ELF-1 (cell line): Measurements from ENCODE around the gene ATPAF1.
A peak's percentile ranks its signal among the peaks of the same experiment; 100 is the strongest.

Source experiments
- DNase-seq: peaks from one replicate; pipeline ENCODE4 v3.0.0-alpha.2; 2016; ENCODE audit warnings: low read depth, low spot score

The ATPAF1 gene

GRCh38 chr1:46650491-46650890, 17.7 kb downstream of the ATPAF1 start:
- no peak for DNase-seq

GRCh38 chr1:46649764-46650163, 18.4 kb downstream of the ATPAF1 start:
- no peak for DNase-seq

GRCh38 chr1:46647611-46648010, 20.6 kb downstream of the ATPAF1 start:
- DNase-seq: no peak

GRCh38 chr1:46646844-46647243, 21.3 kb downstream of the ATPAF1 start:
- no peak for DNase-seq

- no peak for DNase-seq
Measured at GRCh38 chr1:46646331-46646730, 21.8 kb downstream of the ATPAF1 start.

GRCh38 chr1:46645815-46646214, 22.3 kb downstream of the ATPAF1 start:
- no peak for DNase-seq

GRCh38 chr1:46643368-46643775, 24.8 kb downstream of the ATPAF1 start:
- no peak for DNase-seq

- DNase-seq: no peak
Measured at GRCh38 chr1:46642115-46642680, 26.0 kb downstream of the ATPAF1 start.

- no peak for DNase-seq
Measured at GRCh38 chr1:46639547-46639946, 28.6 kb downstream of the ATPAF1 start.

GRCh38 chr1:46638921-46639320, 29.2 kb downstream of the ATPAF1 start:
- no peak for DNase-seq

GRCh38 chr1:46637444-46638083, 30.6 kb downstream of the ATPAF1 start:
- DNase-seq: no peak

GRCh38 chr1:46635205-46635604, 33.0 kb downstream of the ATPAF1 start:
- no peak for DNase-seq

GRCh38 chr1:46630719-46631118, 37.4 kb downstream of the ATPAF1 start:
- no peak for DNase-seq

GRCh38 chr1:46623743-46624644, 44.2 kb downstream of the ATPAF1 start:
- DNase-seq: peak; percentile 47

GRCh38 chr1:46622344-46622743, 45.8 kb downstream of the ATPAF1 start:
- DNase-seq: peak; percentile 79

GRCh38 chr1:46621930-46622329, 46.2 kb downstream of the ATPAF1 start:
- no peak for DNase-seq

GRCh38 chr1:46619656-46620258, 48.4 kb downstream of the ATPAF1 start:
- no peak for DNase-seq

- DNase-seq: no peak
Measured at GRCh38 chr1:46618754-46619415, 49.3 kb downstream of the ATPAF1 start.

- DNase-seq: no peak
Measured at GRCh38 chr1:46617833-46618232, 50.3 kb downstream of the ATPAF1 start.

- no peak for DNase-seq
Measured at GRCh38 chr1:46617108-46617800, 50.9 kb downstream of the ATPAF1 start.
